Epithelial cell of esophagus (primary cell): ENCODE results near the gene GNG4.
A peak's percentile ranks its signal among the peaks of the same experiment; 100 is the strongest.
"Not testable (repeated sequence)": the region's sequence is repeated elsewhere in the genome, so short reads cannot be mapped to it uniquely, and the experiment has no call there.

Experiments used
- DNase-seq: peaks from one replicate; pipeline ENCODE4 v3.0.0; 2010; ENCODE audit warnings: low read depth
- H3K4me3 ChIP-seq: 2 replicates; pipeline ENCODE4 v1.5.1; 2011; ENCODE audit warnings: mild to moderate bottlenecking, low read length, control low read depth
- TF ChIP-seq, protein P1 (sequence below): IDR thresholded peaks from 2 replicates; pipeline ENCODE4 v1.5.1; 2011; ENCODE audit warnings: low read depth, mild to moderate bottlenecking, low read length, control low read depth, inconsistent platforms; ENCODE audit not compliant: insufficient read depth; ENCODE audit errors: missing control alignments

GNG4 gene

DNA sequence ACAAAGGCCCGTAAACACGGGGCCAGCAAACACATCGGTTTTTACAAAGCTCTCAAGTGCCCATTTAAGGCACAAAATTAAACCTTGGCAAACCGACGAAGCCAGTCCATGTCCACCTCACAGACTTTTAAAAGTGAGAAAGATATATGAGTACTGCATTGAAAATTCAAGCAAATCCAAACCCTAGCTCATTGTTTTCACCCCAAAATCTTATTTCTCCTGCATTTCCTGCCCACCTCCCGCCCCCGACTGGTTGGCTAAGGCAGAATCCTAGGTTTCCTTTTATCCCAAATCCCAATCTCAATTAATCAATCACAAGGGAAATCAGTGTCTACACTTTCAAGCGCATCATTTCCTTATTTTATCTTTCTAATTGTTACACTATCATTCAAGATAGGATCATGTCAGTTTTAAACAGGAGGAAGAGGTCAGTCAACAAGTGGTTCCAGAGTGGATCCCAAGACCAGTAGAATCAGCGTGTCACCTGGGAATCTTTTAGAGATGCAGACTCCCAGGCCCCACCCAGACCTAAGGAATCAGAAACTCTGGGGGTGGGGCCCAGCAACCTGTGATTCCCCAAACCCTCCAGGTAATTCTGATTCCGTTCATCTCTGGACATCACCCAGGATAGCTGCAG is 1.7 kb upstream of the GNG4 start:
- TF ChIP-seq, protein P1, sequence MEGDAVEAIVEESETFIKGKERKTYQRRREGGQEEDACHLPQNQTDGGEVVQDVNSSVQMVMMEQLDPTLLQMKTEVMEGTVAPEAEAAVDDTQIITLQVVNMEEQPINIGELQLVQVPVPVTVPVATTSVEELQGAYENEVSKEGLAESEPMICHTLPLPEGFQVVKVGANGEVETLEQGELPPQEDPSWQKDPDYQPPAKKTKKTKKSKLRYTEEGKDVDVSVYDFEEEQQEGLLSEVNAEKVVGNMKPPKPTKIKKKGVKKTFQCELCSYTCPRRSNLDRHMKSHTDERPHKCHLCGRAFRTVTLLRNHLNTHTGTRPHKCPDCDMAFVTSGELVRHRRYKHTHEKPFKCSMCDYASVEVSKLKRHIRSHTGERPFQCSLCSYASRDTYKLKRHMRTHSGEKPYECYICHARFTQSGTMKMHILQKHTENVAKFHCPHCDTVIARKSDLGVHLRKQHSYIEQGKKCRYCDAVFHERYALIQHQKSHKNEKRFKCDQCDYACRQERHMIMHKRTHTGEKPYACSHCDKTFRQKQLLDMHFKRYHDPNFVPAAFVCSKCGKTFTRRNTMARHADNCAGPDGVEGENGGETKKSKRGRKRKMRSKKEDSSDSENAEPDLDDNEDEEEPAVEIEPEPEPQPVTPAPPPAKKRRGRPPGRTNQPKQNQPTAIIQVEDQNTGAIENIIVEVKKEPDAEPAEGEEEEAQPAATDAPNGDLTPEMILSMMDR = no peak
- DNase-seq = no peak
- no peak overlapping the region for H3K4me3 ChIP-seq

DNA sequence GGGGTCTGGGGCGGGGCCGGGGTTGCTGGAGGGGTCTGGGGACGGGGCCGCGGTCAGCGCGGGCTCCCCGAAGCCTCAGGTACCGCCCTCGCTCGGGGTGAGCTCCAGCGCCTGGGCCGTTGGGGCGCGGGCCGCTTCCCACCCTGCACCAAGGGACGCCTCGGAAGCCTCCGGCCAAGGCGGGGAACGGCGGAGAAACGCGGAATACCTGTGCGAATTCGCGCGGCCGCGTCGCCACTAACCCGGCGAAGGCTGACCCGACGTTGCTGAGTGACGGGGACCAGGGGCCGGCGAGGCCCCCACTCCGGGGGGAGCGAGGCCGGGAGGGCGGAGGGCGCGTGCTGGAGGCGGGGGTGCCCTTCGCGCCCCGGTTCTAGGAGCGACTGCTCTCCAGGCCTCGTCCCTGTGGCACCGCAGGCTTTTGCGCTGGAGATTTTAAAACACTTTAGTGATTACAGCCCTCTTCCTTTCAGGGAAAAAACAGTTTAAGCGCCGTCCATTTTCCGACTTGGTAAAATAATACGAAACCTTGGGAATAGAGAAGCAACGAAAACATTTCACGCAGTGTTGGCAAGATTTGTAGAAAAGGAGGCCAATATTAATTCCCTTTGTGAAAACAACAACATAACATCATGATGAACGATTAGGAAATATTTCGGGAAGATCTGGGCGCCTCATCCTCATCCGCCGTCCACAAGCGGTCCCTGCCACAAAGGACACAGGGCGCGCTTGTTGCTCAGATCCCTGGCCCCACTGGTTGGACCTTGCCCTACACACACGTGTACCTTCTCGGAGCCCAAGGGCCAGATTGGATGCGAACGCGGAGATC is 971 bp upstream of the GNG4 start:
- TF ChIP-seq, protein P1 = no peak
- DNase-seq = no peak
- H3K4me3 ChIP-seq = no peak overlapping the region

DNA sequence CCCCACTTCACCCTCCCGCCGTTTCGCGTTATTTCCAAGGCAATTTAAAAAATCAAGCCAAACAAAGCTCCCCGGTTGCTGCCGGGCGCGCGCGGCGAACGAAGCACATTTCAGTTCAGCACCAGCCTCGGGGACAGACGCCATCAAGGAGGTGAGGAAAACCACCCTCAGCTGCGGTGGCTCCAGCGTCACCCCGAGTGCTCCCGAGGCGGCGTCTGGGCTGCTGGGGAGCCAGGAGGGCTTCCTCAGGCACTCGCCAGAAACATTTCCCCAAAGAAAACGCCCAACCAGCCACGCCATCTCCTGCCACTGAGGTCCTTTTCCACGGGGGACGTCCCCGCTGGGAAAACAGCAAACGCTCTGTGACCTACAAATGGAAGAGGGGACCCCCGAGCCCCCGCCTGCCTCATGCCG is 623 bp downstream of the GNG4 start:
- peak; percentile 71 for DNase-seq
- peak overlapping the region; percentile 6 for H3K4me3 ChIP-seq
- TF ChIP-seq, protein P1 = no peak

DNA sequence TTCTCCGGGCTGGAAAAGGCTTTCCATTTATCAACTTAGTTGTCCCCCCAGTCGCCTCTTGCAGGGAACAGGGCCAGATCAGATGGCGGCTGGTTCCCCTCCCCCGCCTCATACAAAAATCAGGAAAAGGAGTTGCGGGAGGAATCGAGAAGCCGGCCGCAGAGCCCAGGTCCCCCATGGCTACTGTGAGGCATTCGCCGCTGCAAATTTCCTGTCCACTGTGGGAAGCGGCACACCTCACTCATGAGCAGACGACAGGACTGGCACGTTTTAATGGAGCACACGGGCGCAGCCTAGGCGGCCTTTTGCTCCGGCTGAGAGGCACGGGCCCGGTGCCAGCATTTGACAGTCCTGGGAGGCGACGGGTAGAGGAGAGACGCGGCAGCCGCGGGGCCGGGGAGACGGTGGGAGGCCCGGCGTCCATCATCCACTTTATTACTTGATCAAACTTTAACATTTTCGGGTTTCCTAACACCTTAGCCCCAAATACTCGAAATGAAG is 1.1 kb downstream of the GNG4 start:
- no peak overlapping the region for H3K4me3 ChIP-seq
- TF ChIP-seq, protein P1 = no peak

DNA sequence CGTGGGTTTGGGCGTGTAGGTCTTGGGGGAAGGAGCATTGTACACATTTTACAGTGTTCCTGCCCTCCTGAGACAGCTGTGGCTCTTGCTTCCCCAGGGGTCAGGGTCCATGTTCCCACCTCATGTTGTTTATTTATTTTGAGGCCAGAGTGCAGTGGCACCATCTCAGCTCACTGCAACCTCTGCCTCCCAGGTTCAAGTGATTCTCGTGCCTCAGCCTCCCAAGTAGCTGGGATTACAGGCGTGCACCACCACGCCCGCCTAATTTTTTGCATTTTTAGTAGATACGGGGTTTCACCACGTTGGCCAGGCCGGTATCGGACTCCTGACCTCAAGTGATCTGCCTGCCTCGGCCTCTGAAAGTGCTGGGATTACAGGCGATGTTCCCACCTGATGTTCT is 2.0 kb downstream of the GNG4 start:
- not testable (repeated sequence) for H3K4me3 ChIP-seq, DNase-seq

More for the DNA sequence above, 1.1 kb downstream of the GNG4 start:
- no peak for DNase-seq

DNA sequence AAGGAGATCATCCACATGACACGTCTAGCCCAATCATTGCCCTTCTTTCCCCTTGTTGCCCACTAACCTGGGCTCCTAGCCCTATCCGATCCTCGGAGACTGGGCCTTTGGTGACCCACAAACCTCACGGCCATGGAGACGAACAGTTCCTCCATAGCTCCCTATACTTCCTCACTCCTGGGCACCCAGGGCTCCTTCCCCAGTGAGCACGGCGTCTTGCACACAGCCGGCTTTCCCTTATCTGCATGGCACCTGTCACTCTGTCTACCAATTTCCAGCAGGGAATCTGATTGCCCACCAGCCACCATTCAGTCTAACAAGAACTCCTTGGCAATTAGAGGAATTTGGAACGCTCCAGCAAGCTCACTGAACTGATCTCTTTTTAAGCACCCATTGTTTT is 3.1 kb downstream of the GNG4 start:
- no peak for DNase-seq
- no peak overlapping the region for H3K4me3 ChIP-seq
- TF ChIP-seq, protein P1 = no peak

DNA sequence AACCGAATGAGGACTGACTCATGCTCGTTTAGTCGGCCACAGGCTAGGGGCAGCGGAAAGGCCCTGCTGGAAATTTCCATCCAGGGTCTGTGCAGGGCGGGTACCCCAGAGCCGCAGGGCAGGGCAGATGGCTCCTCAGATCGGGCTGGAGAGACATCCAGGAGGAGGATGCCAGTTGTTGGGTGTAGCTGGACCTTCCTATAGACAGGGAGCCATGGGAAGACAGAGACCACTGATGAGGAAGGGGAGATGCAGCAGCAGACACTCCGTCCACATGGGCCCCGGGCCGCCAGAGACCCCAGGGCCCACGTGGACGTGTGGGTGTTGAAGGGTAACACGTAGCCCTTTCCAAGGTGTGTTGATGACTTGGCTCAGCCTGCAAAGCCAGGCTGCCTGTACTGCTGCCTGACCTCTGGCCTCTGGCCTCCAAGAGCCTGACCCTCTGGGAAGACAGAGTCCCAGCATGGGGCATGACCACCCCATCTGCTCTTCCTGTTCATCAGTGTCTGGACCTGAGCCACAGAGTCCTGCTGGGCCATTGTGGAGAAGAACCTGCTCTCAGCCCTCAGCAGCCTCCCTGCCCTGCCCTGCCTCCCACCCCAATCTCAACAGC is 4.8 kb downstream of the GNG4 start:
- H3K4me3 ChIP-seq = no peak overlapping the region
- DNase-seq = no peak
- TF ChIP-seq, protein P1 = no peak
